Astrocyte (in vitro differentiated cells and primary cell): ENCODE measurements around the gene SORL1. TPM values are rescaled to one million over a fixed set of nuclear protein-coding genes. Genes with fewer than 3 reads are reported as not detected.

Experiments
- DNase-seq: peaks from one replicate; pipeline ENCODE4 v3.0.0-alpha.2; 2010; ENCODE audit warnings: low read depth
- FAIRE-seq: peaks from 2 replicates; lab custom pipeline; 2011; peaks lifted over from hg19 to GRCh38; lab: Jason Lieb, UNC
- H2AFZ ChIP-seq: 2 replicates; pipeline ENCODE4 v1.6.0; 2012; ENCODE audit warnings: low read depth, low read length, inconsistent platforms
- H3K27ac ChIP-seq: 2 replicates; pipeline ENCODE4 v1.5.1; 2011; ENCODE audit warnings: low read depth, low read length, inconsistent platforms
- H3K27me3 ChIP-seq: 2 replicates; pipeline ENCODE4 v1.6.0; 2011; ENCODE audit warnings: low read length, inconsistent platforms; ENCODE audit not compliant: insufficient read depth
- H3K36me3 ChIP-seq: 2 replicates; pipeline ENCODE4 v1.5.1; 2011; ENCODE audit warnings: low read length, inconsistent platforms; ENCODE audit not compliant: insufficient read depth
- H3K4me1 ChIP-seq: 2 replicates; pipeline ENCODE4 v1.5.1; 2011; ENCODE audit warnings: low read length, inconsistent platforms; ENCODE audit not compliant: insufficient read depth
- H3K4me2 ChIP-seq: 2 replicates; pipeline ENCODE4 v1.6.0; 2012; ENCODE audit warnings: low read length, inconsistent platforms
- H3K4me3 ChIP-seq: 2 replicates; pipeline ENCODE4 v1.5.1; 2011; ENCODE audit warnings: low read depth, mild to moderate bottlenecking, low read length, inconsistent platforms; ENCODE audit not compliant: insufficient read depth
- H3K79me2 ChIP-seq: 2 replicates; pipeline ENCODE4 v1.6.0; 2012; ENCODE audit warnings: mild to moderate bottlenecking, low read length, inconsistent platforms; ENCODE audit not compliant: insufficient read depth
- H3K9ac ChIP-seq: 2 replicates; pipeline ENCODE4 v1.6.0; 2012; ENCODE audit warnings: mild to moderate bottlenecking, low read length, inconsistent platforms
- H3K9me3 ChIP-seq: 2 replicates; pipeline ENCODE4 v1.5.1; 2012; ENCODE audit warnings: low read depth, mild to moderate bottlenecking, low read length, inconsistent platforms; ENCODE audit not compliant: insufficient read depth
- H4K20me1 ChIP-seq: 2 replicates; pipeline ENCODE4 v1.6.0; 2012; ENCODE audit warnings: low read length, inconsistent platforms; ENCODE audit not compliant: insufficient read depth
- H3K27ac Mint-ChIP-seq: one replicate; pipeline ENCODE4 v1.8.0; 2021; ENCODE audit warnings: mild to moderate bottlenecking, mixed read lengths; ENCODE audit not compliant: unreplicated experiment
- H3K27me3 Mint-ChIP-seq: one replicate; pipeline ENCODE4 v1.8.0; 2021; ENCODE audit warnings: low read depth, mixed read lengths; ENCODE audit not compliant: unreplicated experiment
- H3K36me3 Mint-ChIP-seq: one replicate; pipeline ENCODE4 v1.8.0; 2021; ENCODE audit warnings: low read depth, mixed read lengths; ENCODE audit not compliant: unreplicated experiment
- H3K4me1 Mint-ChIP-seq: one replicate; pipeline ENCODE4 v1.8.0; 2021; ENCODE audit warnings: low read depth, mixed read lengths; ENCODE audit not compliant: unreplicated experiment
- H3K4me3 Mint-ChIP-seq: one replicate; pipeline ENCODE4 v1.8.0; 2021; ENCODE audit warnings: mild to moderate bottlenecking, moderate library complexity, mixed read lengths; ENCODE audit not compliant: unreplicated experiment
- H3K9me3 Mint-ChIP-seq: one replicate; pipeline ENCODE4 v1.8.0; 2021; ENCODE audit warnings: mild to moderate bottlenecking, mixed read lengths; ENCODE audit not compliant: unreplicated experiment
- EZH2 ChIP-seq: IDR thresholded peaks from 2 replicates; pipeline ENCODE4 v1.6.1; 2012; ENCODE audit warnings: mild to moderate bottlenecking, low read length, inconsistent platforms; ENCODE audit not compliant: insufficient read depth
- total RNA-seq: library from RNA; stranded (reverse); gene quantifications from 2 replicates; pipeline ENCODE4 v1.2.1, GENCODE V29; 2021
- TF ChIP-seq, protein P1 (sequence below): IDR thresholded peaks from 2 replicates; pipeline ENCODE4 v1.5.1; 2011; ENCODE audit warnings: low read depth, mild to moderate bottlenecking, inconsistent platforms, low read length, moderate library complexity; ENCODE audit not compliant: insufficient read depth

SORL1 gene
- total RNA-seq, 1 donor from 2014 or later, result 4.1 TPM

DNA sequence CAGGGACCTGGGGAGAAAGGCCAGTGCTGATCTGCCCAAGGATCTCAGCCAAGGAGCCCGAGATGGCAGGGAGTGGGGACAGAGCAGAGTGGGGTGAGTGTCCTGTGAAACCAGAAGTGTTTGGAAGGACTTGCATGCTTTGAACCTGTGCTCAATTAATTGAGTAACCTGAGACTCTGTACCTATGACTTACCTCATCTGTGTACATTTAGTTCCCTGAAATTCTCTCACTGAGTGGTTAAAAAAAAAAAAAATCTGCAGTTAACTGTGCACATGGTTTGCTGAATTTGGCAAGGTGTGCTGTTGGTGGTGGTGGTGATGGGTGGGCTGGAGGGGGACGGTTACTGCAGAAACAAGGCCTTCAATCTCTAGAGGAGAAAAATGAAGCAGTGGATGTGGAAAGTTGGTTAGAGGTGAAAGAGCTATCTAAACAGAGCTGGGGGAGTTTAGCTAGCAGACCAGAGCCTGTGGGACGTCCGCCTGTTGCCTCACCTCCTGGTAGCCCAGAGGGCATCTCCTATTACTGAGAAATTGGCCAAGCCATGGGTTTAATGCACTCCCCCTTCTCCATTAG lies 8.9 kb downstream of the SORL1 start:
- H3K4me1 Mint-ChIP-seq, result peaks cover 22% of the 10 kb centered on the region
- no peaks in the 10 kb centered on the region for H3K27me3 Mint-ChIP-seq
- H3K27ac Mint-ChIP-seq, result no peak overlapping the region

DNA sequence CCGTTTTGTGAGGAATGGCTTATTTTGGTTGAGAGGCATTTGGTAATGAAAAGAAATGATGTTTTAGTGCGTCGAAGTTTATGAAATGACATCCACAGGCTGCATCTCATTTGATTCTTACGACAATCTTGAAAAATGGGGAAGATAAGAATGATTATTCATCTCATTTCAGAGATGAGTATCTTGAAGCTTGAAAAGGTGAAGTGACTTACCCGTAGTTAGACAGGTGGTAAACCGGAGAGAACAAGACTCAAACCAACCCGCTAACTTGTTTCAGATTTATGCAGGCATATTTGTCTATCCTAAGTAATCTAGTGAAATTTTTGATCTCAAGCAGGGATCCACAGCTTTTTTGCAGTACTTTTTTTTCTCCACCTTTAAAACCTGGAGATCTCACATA lies 9.7 kb downstream of the SORL1 start:
- H3K9me3 Mint-ChIP-seq, result no peaks in the 10 kb centered on the region
- H3K27ac Mint-ChIP-seq, result no peak overlapping the region
- H3K4me1 Mint-ChIP-seq, result peaks cover 27% of the 10 kb centered on the region
- H3K27me3 Mint-ChIP-seq, result no peaks in the 10 kb centered on the region
- H3K4me1 ChIP-seq, result peaks cover 33% of the 10 kb centered on the region
- FAIRE-seq (no peak), DNase-seq (no peak)
- H3K79me2 ChIP-seq, result no peaks in the 10 kb centered on the region
- peaks cover 5% of the 10 kb centered on the region for H3K27me3 ChIP-seq
- TF ChIP-seq EZH2, result no peak
- TF ChIP-seq, protein P1, sequence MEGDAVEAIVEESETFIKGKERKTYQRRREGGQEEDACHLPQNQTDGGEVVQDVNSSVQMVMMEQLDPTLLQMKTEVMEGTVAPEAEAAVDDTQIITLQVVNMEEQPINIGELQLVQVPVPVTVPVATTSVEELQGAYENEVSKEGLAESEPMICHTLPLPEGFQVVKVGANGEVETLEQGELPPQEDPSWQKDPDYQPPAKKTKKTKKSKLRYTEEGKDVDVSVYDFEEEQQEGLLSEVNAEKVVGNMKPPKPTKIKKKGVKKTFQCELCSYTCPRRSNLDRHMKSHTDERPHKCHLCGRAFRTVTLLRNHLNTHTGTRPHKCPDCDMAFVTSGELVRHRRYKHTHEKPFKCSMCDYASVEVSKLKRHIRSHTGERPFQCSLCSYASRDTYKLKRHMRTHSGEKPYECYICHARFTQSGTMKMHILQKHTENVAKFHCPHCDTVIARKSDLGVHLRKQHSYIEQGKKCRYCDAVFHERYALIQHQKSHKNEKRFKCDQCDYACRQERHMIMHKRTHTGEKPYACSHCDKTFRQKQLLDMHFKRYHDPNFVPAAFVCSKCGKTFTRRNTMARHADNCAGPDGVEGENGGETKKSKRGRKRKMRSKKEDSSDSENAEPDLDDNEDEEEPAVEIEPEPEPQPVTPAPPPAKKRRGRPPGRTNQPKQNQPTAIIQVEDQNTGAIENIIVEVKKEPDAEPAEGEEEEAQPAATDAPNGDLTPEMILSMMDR, result no peak
- no peak overlapping the region for H3K27ac ChIP-seq
- no peak overlapping the region for H3K4me3 Mint-ChIP-seq
- no peak overlapping the region for H2AFZ ChIP-seq
- no peaks in the 10 kb centered on the region for H4K20me1 ChIP-seq
- H3K9ac ChIP-seq, result no peak overlapping the region
- H3K9me3 ChIP-seq, result no peaks in the 10 kb centered on the region
- no peak overlapping the region for H3K4me2 ChIP-seq
- H3K4me3 ChIP-seq, result no peak overlapping the region
- no peaks in the 10 kb centered on the region for H3K36me3 ChIP-seq
- no peaks in the 10 kb centered on the region for H3K36me3 Mint-ChIP-seq

More for the DNA sequence above, 8.9 kb downstream of the SORL1 start:
- Mint-ChIP-seq H3K36me3 (no peaks in the 10 kb centered on the region), H3K4me3 (no peak overlapping the region), H3K9me3 (no peaks in the 10 kb centered on the region)
- Histone ChIP-seq H3K27ac (no peak overlapping the region), H3K9me3 (no peaks in the 10 kb centered on the region), H3K4me1 (peaks cover 25% of the 10 kb centered on the region), H4K20me1 (no peaks in the 10 kb centered on the region), H3K4me2 (no peak overlapping the region), H3K4me3 (no peak overlapping the region), H2AFZ (no peak overlapping the region), H3K36me3 (no peaks in the 10 kb centered on the region), H3K9ac (no peak overlapping the region), H3K79me2 (no peaks in the 10 kb centered on the region), H3K27me3 (peaks cover 5% of the 10 kb centered on the region)
- DNase-seq (no peak), FAIRE-seq (no peak)
- TF ChIP-seq, protein P1, result no peak
- no peak for TF ChIP-seq EZH2

DNA sequence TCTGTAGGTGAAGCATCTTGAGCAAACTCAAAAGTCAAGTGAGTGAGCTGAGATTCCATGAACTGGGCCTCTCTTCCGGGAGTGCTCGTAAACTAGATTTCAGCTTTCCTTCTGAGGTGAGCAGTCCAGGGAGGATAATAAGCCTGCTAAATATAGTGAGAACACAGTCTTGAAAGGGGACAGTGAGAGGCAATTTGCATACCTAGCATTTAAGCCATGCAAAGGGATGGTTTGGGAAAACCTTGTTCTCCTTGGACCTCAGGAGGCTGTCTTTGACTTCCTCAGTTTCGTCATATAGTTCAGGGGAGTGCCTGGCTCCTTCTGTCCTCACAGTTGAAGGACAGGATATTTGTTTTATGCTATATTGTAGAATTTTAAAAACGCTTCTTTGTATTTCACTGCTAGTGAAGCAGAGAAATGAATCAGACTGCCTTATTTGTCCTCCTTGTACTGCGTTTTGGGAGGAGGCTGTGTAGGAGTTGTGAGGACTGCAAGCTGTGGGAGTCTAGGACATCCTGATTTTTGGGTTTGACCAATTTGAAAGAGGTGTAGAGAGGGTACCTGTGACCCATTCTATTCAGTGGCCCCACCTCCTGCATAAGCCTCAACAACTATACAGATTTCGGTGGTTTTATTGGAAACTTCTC lies 11.7 kb downstream of the SORL1 start:
- no peak overlapping the region for H3K4me3 Mint-ChIP-seq
- no peak overlapping the region for H3K27ac Mint-ChIP-seq
- no peaks in the 10 kb centered on the region for H3K36me3 Mint-ChIP-seq
- Histone ChIP-seq H2AFZ (no peak overlapping the region), H3K27ac (peak overlapping the region; percentile 41), H3K9me3 (no peaks in the 10 kb centered on the region), H3K36me3 (no peaks in the 10 kb centered on the region), H3K9ac (no peak overlapping the region), H3K27me3 (no peaks in the 10 kb centered on the region), H3K4me1 (peaks cover 36% of the 10 kb centered on the region), H4K20me1 (no peaks in the 10 kb centered on the region), H3K4me3 (no peak overlapping the region), H3K79me2 (no peaks in the 10 kb centered on the region), H3K4me2 (peak overlapping the region; percentile 63)
- DNase-seq (no peak), FAIRE-seq (peak; percentile 5)
- no peaks in the 10 kb centered on the region for H3K27me3 Mint-ChIP-seq
- peaks cover 40% of the 10 kb centered on the region for H3K4me1 Mint-ChIP-seq
- TF ChIP-seq, protein P1, result no peak
- no peak for TF ChIP-seq EZH2
- H3K9me3 Mint-ChIP-seq, result no peaks in the 10 kb centered on the region
